HG02852 (cell line): ENCODE measurements around the gene LCE7A.

Source experiments
- ATAC-seq: cut with Tn5 transposase; IDR thresholded peaks from one replicate; pipeline ENCODE4 v1.9.1; 2021; ENCODE audit warnings: mild to moderate bottlenecking, moderate library complexity; ENCODE audit not compliant: unreplicated experiment

Gene LCE7A

GRCh38 chr1:152879559-152880198 lies 19.9 kb downstream of the LCE7A start:
- no peak for ATAC-seq

GRCh38 chr1:152880316-152880715 lies 20.5 kb downstream of the LCE7A start:
- no peak for ATAC-seq

DNA sequence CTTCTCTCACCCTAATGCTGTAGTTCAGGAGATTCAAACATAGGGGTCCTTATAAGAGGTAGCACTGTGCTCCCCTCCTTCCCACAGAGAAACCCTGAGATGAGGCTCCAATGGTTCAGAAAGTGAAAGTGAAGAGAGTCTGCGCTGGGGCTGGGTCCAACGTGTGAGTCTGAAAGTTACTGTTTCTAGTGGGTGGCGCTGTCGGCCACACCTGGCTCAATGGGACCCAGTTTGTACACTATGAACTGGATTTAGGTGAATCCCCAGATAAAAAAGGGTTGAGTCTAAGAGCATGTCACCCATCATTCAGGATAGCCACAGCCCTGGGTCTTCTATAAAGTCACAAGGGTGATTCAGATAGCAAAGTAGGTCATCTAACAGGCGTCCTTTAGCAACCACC lies 21.1 kb downstream of the LCE7A start:
- peak; percentile 62 for ATAC-seq

- ATAC-seq, result no peak
These were observed 24.3 kb downstream of the LCE7A start for GRCh38 chr1:152884085-152884484.

- ATAC-seq, result no peak
These were observed 24.7 kb downstream of the LCE7A start for GRCh38 chr1:152884506-152884905.

DNA sequence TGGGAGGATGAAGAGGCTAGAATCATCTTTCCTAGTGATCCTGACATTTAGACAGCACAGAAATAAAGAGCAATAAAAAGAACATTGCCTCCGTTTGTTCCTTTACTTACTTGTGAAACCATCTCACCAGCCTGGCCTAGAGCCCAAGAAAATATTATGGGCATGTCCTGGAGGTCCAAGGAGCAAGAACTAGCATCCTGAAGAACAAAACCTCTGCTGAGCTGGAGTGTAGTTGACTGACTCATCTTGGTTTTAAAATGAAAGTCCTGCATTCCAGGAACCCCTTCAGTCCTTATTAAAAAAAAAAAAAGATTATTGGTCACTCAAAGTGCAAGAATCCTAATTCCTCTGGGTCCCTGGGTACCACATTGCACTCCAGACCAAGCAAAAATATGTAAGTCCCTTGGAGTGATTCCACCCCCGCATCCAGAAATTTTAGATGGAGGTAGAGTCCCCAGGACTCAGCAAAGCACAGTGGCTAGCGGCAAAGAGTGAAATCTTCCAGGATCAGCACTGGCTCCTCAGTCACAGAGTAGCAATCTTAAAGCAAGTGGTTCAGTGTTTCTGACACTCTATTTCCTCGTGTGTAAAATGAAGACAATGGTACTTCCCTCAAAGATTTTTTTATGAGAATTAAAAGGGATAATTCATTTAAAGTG lies 25.3 kb downstream of the LCE7A start:
- no peak for ATAC-seq

DNA sequence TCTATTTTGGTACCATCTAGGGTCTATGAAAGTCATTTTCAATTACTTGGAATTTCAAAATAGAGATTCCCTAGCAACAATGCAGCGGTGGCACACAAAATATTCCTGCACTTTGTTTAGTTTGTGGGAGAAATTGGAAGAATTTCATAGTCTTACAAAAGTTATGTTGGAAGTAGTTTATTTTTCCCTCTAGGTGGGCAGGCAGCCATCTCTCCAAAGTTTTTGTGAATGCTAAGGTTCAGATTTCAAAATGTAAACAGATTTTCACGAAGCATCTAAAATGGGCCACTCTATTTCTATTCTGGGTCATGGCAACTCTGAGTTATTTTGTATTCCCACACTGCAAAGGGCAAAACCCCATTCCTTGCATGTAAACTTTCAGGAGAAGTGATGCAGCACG lies 26.3 kb downstream of the LCE7A start:
- no peak for ATAC-seq

DNA sequence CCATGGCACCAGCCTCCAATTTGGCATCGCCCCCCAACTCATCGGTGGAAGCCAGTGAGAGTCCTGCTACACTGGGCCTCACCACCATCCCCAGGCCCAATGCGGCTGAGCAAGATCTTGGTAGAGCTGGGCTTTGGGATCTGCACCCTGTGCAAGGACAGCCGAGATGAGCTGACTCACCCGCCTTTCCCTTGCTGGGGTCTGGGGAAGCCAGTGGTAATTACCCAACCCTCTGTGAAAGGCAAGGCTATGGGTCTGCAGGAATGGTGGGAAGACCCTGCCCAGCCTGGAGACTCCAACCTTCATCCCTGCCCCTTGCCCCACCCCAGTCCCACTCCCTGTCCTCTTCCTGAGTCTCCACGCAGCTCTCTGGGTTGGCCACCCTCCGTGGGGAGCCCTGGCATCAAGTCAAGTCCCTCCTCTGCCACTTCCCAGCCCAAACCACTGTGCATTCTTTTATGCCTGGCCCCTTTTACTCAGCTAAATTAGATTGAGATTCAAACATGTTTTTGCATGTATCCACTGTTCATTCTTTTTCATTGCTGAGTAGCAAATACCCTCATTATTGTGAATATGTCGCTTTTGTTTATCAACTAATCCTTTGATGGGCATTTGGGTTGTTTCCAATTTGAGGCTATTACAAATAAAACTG lies 27.1 kb downstream of the LCE7A start:
- ATAC-seq, result no peak

- ATAC-seq, result no peak
These were observed 28.3 kb downstream of the LCE7A start for GRCh38 chr1:152888126-152888525.

DNA sequence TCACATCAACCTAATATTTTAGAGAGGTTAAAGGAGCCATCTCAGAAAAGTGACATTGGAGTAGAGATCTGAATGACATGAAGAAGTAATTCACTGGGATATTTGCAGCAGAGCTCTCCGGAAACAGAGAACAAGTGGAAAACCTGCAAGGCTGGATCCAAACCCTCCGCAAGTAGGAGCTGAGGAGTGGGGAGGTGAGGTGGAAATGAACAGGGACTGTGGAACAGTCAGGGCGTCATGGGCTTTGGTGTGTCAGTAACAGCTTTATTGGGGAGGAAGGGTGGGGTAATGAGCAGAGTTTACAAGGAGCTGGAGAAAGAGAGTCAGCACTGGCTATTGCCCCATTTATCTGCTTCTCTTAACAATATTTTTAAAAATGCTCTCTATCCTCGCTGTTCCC lies 39.2 kb downstream of the LCE7A start:
- no peak for ATAC-seq

- ATAC-seq, result no peak
These were observed 40.1 kb downstream of the LCE7A start for GRCh38 chr1:152899883-152900282.

GRCh38 chr1:152901631-152902030 lies 41.8 kb downstream of the LCE7A start:
- no peak for ATAC-seq

DNA sequence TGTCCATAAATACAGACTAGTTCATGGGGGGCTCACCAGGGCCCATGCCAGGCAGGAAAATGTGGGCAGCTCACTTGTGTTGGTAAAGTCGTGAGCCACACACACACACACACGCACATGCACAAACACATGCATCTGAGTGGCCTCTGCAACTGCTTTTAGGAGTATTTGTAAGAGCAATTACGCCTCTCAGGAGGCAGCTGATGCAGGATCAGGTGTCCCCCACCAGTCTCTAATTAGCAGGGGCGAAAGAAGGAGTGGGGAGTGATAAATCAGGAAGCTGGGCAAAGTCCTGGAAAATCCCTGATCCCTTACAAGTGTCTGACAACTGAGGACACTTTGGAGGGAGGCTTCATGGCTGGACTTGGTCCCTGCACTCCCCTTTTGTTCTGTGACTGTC lies 42.8 kb downstream of the LCE7A start:
- ATAC-seq, result no peak

DNA sequence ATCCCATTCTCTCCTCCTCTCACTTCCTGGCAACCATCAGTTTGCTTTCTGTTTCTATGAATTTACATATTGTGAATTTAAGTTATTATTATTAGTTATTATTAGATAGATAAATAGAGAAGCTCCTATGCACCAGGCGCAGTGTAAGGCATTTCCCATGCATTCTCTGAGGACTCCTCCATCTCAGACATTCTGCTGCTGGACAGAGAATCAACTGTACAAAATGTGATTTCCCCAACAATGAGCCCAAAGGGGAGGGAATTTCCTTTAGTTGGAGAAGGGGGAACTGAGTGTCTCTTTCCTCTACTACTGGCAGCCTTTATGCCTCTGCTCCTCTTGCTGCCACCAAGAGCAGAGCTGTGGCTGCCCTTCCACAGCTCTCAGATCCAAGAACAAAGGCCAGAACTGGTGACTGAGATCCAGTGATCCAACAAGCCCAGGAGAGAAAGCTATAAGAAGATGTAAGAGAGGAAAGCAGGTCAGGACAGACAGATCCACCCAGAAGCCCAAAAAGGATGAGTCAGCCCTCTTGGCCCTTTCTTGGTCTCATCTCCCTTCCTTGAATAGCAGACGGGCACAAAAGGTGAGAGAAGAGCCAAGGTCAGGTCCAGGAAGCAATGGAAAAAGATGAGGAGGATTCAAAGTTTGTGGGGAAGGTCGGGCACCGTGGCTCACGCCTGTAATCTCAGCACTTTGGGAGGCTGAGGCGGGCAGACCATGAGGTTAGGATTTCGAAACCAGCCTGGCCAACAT lies 45.1 kb downstream of the LCE7A start:
- no peak for ATAC-seq

- no peak for ATAC-seq
These were observed 46.3 kb downstream of the LCE7A start for GRCh38 chr1:152906023-152906565.

DNA sequence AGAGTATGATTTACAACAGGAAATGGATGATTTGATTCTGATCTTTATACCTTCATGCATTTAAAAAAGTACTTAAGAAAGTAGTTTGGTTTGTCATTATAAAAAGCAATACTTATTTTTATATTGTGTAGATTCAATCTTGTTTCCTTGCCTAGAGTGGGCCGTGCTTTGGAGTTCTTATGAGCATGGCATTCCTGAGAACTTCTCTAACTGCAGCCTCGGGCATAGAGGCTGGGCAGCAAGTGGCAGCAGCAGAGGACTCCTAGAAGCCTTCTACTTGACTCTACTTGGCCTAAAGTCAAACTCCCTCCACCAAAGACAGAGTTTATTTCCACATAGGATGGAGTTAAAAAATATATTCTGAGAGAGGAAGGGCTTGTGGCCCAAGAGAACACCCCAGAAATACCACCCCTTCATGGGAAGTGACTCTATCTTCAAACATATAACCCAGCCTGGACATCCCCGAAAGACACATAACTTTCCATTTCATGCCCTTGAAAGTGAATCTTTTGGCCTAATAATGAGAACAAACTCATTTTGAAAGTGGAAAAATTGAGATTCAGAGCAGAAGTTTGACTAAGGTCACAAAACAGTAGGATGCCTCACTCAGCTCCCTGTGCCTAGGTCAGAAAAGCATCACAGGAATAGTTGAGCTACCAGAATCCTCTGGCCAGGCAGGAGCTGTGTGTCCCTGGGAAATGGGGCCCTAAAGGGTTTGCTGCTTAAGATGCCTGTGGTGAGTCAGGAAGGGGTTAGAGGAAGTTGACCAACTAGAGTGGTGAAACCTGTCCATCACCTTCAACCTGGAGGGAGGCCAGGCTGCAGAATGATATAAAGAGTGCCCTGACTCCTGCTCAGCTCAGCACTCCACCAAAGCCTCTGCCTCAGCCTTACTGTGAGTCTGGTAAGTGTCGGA lies 48.1 kb downstream of the LCE7A start, which contains the start of gene IVL:
IVL (plus strand) TSS at position 861 of the 916 bp plus-strand sequence. CDS start 1,252 bp downstream, outside the sequence.
- peak; percentile 71 for ATAC-seq

DNA sequence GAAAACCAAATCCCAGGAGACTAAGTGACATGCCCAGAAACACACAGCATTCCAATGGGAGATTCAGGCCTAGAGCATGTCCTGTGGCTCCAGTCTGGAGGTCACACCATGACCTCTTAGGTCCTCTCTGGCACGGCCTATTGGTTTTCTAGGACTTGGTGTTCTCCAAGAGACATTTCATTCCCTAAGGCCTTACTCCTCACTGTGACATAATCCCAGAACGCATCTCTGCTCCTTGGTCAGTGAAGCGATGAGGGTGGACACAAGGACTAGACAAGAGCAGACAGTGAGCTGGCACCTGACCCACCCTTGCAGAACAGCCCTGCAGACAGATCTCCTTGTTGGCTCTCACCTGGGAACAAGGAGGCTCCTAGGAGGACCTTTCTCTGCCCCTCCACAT lies 49.4 kb downstream of the LCE7A start:
- ATAC-seq, result no peak
